Stomach smooth muscle (tissue), 2 donors: ENCODE results near the gene OXCT2.

Experiments
- H3K27ac ChIP-seq: one replicate; pipeline ENCODE4 v1.7.0; 2013; ENCODE audit warnings: mild to moderate bottlenecking, low read length, inconsistent platforms
- H3K27me3 ChIP-seq, 2 donors: one replicate each; pipeline ENCODE4 v1.7.0; 2013; ENCODE audit warnings: low read length in 2 of 2; ENCODE audit not compliant: insufficient read depth in 2 of 2, control insufficient read depth in 1 of 2
- H3K36me3 ChIP-seq, 2 donors: one replicate each; pipeline ENCODE4 v1.7.0; 2013; ENCODE audit warnings: low read length in 2 of 2; ENCODE audit not compliant: control insufficient read depth in 2 of 2, insufficient read depth in 2 of 2
- H3K4me1 ChIP-seq: one replicate; pipeline ENCODE4 v1.7.0; 2013; ENCODE audit warnings: low read length; ENCODE audit not compliant: control insufficient read depth, insufficient read depth
- H3K4me3 ChIP-seq, 2 donors: one replicate each; pipeline ENCODE4 v1.7.0; 2013; ENCODE audit warnings: low read length in 2 of 2
- H3K9ac ChIP-seq, 2 donors: one replicate each; pipeline ENCODE4 v1.7.0; 2013; ENCODE audit warnings: low read length in 2 of 2, mild to moderate bottlenecking in 1 of 2
- H3K9me3 ChIP-seq, 2 donors: one replicate each; pipeline ENCODE4 v1.7.0; 2013; ENCODE audit warnings: low read length in 2 of 2; ENCODE audit not compliant: control insufficient read depth in 2 of 2
- donor health status: healthy.
- donor health status: Pancreatic carcinoma.

Gene OXCT2

GRCh38 chr1:39761557-39762260 lies 9.4 kb downstream of the OXCT2 start:
- no peaks in the 10 kb centered on the region for H3K9me3 ChIP-seq
- H3K27ac ChIP-seq, result no peak overlapping the region
- H3K9ac ChIP-seq, result no peak overlapping the region
- H3K36me3 ChIP-seq, result peaks cover 11 to 21% of the 10 kb centered on the region in 2 donors
- H3K4me3 ChIP-seq, result no peak overlapping the region
- no peaks in the 10 kb centered on the region for H3K27me3 ChIP-seq
- no peaks in the 10 kb centered on the region for H3K4me1 ChIP-seq

DNA sequence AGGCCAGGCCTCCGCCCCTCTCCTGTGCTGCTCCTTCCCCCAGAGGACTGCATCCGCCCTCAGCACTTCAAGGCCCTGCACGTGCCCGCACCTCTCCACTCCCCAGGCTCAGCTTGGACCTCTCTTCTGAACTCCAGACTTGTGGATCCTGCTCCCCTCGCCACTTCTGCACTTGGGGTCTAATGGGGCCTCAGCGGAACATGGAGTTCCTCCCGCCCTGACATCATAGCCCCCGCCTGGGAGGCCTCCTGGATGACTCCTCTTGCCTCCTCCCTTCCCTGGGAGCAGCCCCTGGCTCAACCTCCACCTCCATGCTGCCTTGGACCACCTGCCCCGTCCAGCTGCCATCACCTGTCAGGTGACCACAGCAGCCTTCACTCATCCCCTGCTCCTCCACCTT lies 10.1 kb downstream of the OXCT2 start:
- no peaks in the 10 kb centered on the region for H3K9me3 ChIP-seq
- no peak overlapping the region for H3K9ac ChIP-seq
- H3K4me3 ChIP-seq, result no peak overlapping the region
- no peak overlapping the region for H3K27ac ChIP-seq
- H3K36me3 ChIP-seq, result peaks cover 11 to 21% of the 10 kb centered on the region in 2 donors
- no peaks in the 10 kb centered on the region for H3K27me3 ChIP-seq
- no peaks in the 10 kb centered on the region for H3K4me1 ChIP-seq

DNA sequence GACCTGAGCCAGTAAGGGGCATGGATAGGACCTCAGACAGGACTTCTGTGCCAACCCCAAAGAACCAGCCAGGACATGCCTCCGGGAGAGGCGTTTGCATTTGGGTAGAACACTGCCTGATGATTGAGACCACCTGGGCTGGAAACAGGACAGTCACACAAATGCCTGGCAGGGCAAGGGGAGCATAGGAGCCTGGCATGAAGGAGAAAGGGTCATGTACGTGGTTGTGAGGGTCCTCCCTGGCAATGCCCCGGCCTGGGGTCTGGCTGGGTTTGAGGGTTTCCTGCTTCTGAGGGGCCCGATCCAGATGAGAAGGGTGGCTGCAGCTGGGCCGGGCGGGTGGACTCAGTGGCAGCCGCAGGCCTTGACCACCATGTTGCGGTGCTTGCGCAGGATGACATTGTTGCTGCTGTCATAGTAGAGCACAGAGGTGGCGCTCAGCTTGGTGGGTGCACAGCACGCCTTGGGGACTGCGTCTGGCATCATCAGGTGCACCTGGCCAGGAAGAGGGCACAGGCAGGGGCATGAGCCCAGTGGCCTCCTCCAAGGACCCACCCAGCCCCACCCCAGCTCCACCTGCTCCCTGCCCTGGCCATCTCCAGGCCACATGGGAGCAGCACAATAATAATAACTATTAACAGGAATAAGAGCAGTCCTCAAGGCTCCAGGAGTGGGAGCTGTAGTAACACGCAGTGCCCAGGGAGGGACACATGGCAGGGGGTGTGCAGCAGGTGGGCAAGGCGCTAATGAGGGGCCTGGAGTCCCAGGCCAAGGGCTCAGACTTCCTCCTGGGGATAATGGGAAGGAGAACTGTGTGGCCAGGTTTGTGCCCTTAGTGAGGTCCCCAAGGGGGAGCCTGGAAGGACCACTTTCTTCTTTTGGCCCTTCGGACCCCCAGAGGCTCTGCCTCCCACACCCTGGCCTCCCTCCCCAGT lies 10.8 kb downstream of the OXCT2 start:
- H3K27ac ChIP-seq, result no peak overlapping the region
- peaks cover 15 to 25% of the 10 kb centered on the region in 2 donors for H3K36me3 ChIP-seq
- H3K4me1 ChIP-seq, result no peaks in the 10 kb centered on the region
- no peak overlapping the region for H3K4me3 ChIP-seq
- no peaks in the 10 kb centered on the region for H3K27me3 ChIP-seq
- no peak overlapping the region for H3K9ac ChIP-seq
- no peaks in the 10 kb centered on the region for H3K9me3 ChIP-seq

DNA sequence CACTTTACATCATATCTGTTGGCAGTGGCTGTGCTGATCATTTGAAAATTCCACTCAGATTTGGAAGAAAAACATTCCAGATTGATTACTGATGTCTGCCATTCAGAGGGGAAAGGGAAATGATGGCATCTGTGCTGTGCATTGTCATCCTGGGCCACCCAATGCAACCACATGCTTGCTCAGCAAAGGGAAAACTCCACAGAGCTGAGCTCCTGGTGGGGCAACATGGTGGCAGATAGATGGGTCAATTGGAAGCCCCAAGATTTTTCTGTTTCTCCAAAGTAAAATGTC lies 11.8 kb downstream of the OXCT2 start:
- no peak overlapping the region for H3K9ac ChIP-seq
- no peak overlapping the region for H3K4me3 ChIP-seq
- no peak overlapping the region for H3K27ac ChIP-seq
- no peaks in the 10 kb centered on the region for H3K27me3 ChIP-seq
- H3K9me3 ChIP-seq, result no peaks in the 10 kb centered on the region
- peaks cover 20 to 33% of the 10 kb centered on the region in 2 donors for H3K36me3 ChIP-seq
- H3K4me1 ChIP-seq, result no peaks in the 10 kb centered on the region

DNA sequence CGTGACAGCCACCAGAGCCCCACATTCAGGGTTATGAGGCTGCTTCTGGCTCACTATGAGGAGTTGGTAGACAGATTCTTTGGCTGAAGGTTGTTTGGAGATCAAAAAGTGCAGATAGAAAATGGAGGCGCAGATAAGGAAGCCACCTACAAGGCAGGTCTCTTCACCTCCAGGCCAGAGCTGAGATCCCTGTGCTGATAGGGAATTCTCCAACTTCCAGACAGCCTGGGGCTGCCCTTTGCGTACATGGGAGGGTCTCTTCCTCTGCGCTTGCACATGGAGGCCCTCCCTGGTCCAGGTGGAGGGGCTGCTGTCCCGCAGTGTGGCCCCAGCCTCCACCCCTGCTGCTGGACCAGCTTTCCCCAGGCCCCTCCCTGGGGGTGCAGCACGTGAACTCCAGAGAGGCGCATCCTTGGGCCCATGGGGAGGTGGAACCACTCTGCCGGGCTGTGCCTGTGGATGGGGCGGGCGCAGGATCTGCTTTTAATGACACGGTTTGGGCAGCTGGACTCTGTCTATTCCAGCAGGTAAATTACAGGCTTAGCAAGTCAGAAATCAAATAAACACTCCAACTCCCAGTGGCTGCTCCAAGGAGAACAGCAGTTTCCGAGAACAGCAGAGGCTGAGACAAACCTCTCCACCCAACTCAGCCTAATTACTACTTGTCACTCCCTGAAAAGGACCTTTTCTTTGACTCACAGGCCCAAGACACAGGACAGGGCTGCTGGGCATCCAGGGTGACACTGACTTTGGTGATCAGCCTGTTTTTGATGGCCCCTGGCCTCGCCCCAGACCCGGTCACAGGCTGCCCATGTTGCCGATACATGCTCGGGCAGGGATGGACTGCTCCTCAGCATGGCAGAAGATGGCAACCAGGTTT lies 12.4 kb downstream of the OXCT2 start:
- no peaks in the 10 kb centered on the region for H3K4me1 ChIP-seq
- no peak overlapping the region for H3K9ac ChIP-seq
- H3K27ac ChIP-seq, result no peak overlapping the region
- no peaks in the 10 kb centered on the region for H3K9me3 ChIP-seq
- H3K36me3 ChIP-seq, result peaks cover 23 to 36% of the 10 kb centered on the region in 2 donors
- no peak overlapping the region for H3K4me3 ChIP-seq
- no peaks in the 10 kb centered on the region for H3K27me3 ChIP-seq

DNA sequence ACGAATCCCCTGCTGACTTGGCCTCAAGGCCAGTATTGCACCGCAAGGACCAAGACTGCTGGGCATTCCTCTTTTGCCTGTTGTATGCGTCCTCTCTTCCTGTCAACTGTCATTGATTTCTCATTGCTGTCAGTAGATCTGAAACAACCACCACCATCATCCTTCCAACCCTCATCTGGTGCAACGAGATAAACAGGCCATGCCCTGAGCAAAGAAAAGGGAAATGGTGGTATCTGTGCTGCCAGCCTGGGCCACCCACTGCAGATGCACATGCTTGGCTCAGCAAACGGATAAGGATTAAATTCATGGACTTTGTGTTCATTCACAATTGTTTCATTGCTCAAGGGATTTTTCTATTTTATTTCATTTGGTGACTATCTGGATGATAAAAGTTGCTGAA lies 13.6 kb downstream of the OXCT2 start:
- Histone ChIP-seq H3K9ac (no peak overlapping the region), H3K36me3 (peaks cover 36 to 49% of the 10 kb centered on the region in 2 donors), H3K27me3 (no peaks in the 10 kb centered on the region), H3K9me3 (no peaks in the 10 kb centered on the region), H3K4me3 (no peak overlapping the region), H3K4me1 (no peaks in the 10 kb centered on the region), H3K27ac (no peak overlapping the region)

DNA sequence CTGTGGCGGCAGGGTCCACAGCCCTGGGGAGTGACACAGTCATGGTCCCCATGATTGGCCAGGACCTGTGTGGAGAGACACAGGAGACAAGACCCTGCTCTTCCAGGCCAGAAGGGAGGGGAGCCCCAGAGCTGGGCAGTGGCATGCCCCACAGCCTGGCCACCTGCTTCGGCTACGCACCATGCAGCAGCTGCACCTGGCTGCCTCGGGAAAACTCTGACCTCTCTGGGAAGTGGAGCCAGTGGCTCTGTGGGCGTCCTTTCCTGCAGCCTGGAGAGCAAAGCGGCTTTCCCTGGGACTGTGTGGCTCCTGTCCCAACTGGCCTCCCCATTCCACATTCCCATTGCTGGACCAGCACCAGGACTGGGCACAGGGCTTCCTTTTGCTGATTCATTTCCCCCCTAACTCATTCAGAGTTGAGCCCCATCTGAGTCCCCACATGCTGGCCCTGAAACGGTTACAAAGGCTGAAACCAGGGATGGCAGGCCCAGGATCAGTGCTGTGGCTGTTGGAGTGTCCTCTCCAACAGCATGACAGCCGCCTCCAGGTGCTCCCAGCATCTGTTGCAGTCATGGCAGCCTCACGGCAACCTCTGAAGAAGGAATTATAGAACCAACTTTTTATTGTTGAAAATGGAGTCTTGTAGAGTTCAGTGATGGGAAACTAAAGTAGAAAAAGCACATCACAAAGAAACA lies 15.0 kb downstream of the OXCT2 start:
- peaks cover 49 to 63% of the 10 kb centered on the region in 2 donors for H3K36me3 ChIP-seq
- H3K9me3 ChIP-seq, result no peaks in the 10 kb centered on the region
- H3K9ac ChIP-seq, result no peak overlapping the region
- no peaks in the 10 kb centered on the region for H3K4me1 ChIP-seq
- no peak overlapping the region for H3K4me3 ChIP-seq
- H3K27ac ChIP-seq, result no peak overlapping the region
- H3K27me3 ChIP-seq, result no peaks in the 10 kb centered on the region

DNA sequence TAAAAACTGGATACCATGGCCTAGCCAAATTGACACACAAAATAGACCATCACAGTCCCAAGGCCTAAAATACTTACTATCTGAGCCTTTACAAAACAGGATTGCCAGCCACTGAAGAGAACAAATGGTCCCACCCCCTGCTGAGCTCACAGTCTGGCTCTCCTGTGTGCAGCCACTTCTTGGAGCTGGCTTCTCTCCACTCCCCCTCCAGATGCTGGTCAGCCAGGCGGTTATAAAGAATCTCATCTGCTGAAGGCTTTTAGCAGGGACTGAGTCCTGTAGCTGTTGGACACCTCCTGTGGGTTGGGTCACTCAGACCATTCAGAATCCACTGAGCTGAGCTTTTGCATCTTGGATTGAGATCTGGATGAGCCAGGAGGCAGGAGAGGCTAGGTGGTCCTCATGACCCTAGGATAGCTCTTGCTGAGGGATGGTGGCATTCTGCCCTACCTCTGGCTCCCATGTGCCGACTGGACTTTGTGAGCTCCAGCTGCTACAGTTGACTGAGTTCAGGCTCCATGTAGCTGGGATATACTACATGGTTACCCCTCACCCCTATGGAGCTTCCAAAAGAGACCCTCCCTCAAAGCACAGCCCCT lies 16.1 kb downstream of the OXCT2 start:
- no peaks in the 10 kb centered on the region for H3K27me3 ChIP-seq
- no peak overlapping the region for H3K9ac ChIP-seq
- no peak overlapping the region for H3K27ac ChIP-seq
- H3K4me3 ChIP-seq, result no peak overlapping the region
- H3K4me1 ChIP-seq, result no peaks in the 10 kb centered on the region
- peaks cover 60 to 70% of the 10 kb centered on the region in 2 donors for H3K36me3 ChIP-seq
- no peaks in the 10 kb centered on the region for H3K9me3 ChIP-seq

GRCh38 chr1:39754026-39754570 lies 17.1 kb downstream of the OXCT2 start:
- no peaks in the 10 kb centered on the region for H3K4me1 ChIP-seq
- H3K27me3 ChIP-seq, result no peaks in the 10 kb centered on the region
- H3K9me3 ChIP-seq, result no peaks in the 10 kb centered on the region
- H3K36me3 ChIP-seq, result peaks cover 66 to 73% of the 10 kb centered on the region in 2 donors
- no peak overlapping the region for H3K4me3 ChIP-seq
- no peak overlapping the region for H3K9ac ChIP-seq
- no peak overlapping the region for H3K27ac ChIP-seq
